K562 (cell line): Measurements from ENCODE around the gene CATSPER4. TPM values are rescaled to one million over a fixed set of nuclear protein-coding genes. Genes with fewer than 3 reads are reported as not detected.

Experiments used
- CBFB ChIP-seq: sonication (generic); formaldehyde crosslinking; IDR thresholded peaks from 2 replicates; pipeline ENCODE4 v1.4.0; 2020; ENCODE audit warnings: mild to moderate bottlenecking, missing genetic modification reagents
- CBX8 ChIP-seq: fragments of 200-600 bp; sonication (generic); IDR thresholded peaks from 2 replicates; pipeline ENCODE4 v1.6.1; 2012; ENCODE audit warnings: borderline replicate concordance, mixed run types, low read depth, mild to moderate bottlenecking, moderate library complexity, mixed read lengths, low read length, control low read depth, inconsistent platforms; ENCODE audit not compliant: poor library complexity, severe bottlenecking; ENCODE audit errors: extremely low read depth
- CREB1 ChIP-seq, 2 experiments: sonication (generic) in 1 of 2; formaldehyde crosslinking in 1 of 2; IDR thresholded peaks; 2 replicates each; pipeline versions ENCODE4 v1.6.1 to v1.8.0; 2012 to 2022; ENCODE audit warnings: inconsistent platforms in 1 of 2, mild to moderate bottlenecking in 1 of 2, missing genetic modification reagents in 1 of 2, moderate library complexity in 1 of 2
- ELF2 ChIP-seq: fragments of 250-450 bp; sonication (Bioruptor Pico); IDR thresholded peaks from 2 replicates; pipeline ENCODE4 v1.5.0; 2021; ENCODE audit warnings: mild to moderate bottlenecking
- ELF4 ChIP-seq: fragments of 450-650 bp; formaldehyde crosslinking; IDR thresholded peaks from 2 replicates; pipeline ENCODE4 v1.4.0; 2022; ENCODE audit warnings: missing genetic modification characterization
- EP400 ChIP-seq: fragments of 450-650 bp; IDR thresholded peaks from 2 replicates; pipeline ENCODE4 v1.6.1; 2017; ENCODE audit warnings: antibody characterized with exemption, mild to moderate bottlenecking, moderate library complexity
- L3MBTL2 ChIP-seq: fragments of 450-650 bp; IDR thresholded peaks from 2 replicates; pipeline ENCODE4 v1.6.1; 2016; ENCODE audit warnings: mild to moderate bottlenecking, moderate library complexity
- LEF1 ChIP-seq: fragments of 450-650 bp; IDR thresholded peaks from 2 replicates; pipeline ENCODE4 v1.6.1; 2016; ENCODE audit warnings: mild to moderate bottlenecking
- MAFG ChIP-seq: fragments of 450-650 bp; conservative IDR thresholded peaks from 2 replicates; pipeline ENCODE4 v1.6.1; 2016; ENCODE audit warnings: missing genetic modification characterization, missing compliant biosample characterization
- NFE2L1 ChIP-seq: fragments of 450-650 bp; IDR thresholded peaks from 2 replicates; pipeline ENCODE4 v1.6.1; 2016; ENCODE audit warnings: missing genetic modification characterization, low read depth, mild to moderate bottlenecking, missing compliant biosample characterization, moderate library complexity, borderline replicate concordance
- NR3C1 ChIP-seq: sonication (generic); formaldehyde crosslinking; IDR thresholded peaks from 2 replicates; pipeline ENCODE4 v1.8.1; 2022; ENCODE audit warnings: missing genetic modification reagents
- PCBP2 ChIP-seq: fragments of 200-400 bp; formaldehyde crosslinking; IDR thresholded peaks from 2 replicates; pipeline ENCODE4 v1.6.1; 2018; ENCODE audit warnings: low read length, low read depth, mild to moderate bottlenecking, moderate library complexity; ENCODE audit not compliant: poor library complexity, severe bottlenecking
- PRMT5 ChIP-seq: sonication (generic); formaldehyde crosslinking; IDR thresholded peaks from 2 replicates; pipeline ENCODE4 v1.5.0; 2020; ENCODE audit warnings: missing genetic modification reagents
- RBM14 ChIP-seq: fragments of 200-400 bp; formaldehyde crosslinking; IDR thresholded peaks from 2 replicates; pipeline ENCODE4 v1.6.1; 2018; ENCODE audit warnings: low read depth, mild to moderate bottlenecking, low read length, moderate library complexity, borderline replicate concordance; ENCODE audit not compliant: insufficient read depth
- RBM39 ChIP-seq: fragments of 200-400 bp; formaldehyde crosslinking; optimal IDR thresholded peaks from 2 replicates; pipeline ENCODE3; 2018; ENCODE audit warnings: low read depth, low read length
- SP1 ChIP-seq: sonication (generic); formaldehyde crosslinking; IDR thresholded peaks from 2 replicates; pipeline ENCODE4 v1.8.1; 2022; ENCODE audit warnings: mild to moderate bottlenecking, missing genetic modification reagents
- U2AF1 ChIP-seq: fragments of 200-400 bp; formaldehyde crosslinking; optimal IDR thresholded peaks from 2 replicates; pipeline ENCODE3; 2017; ENCODE audit warnings: mild to moderate bottlenecking, low read depth, low read length, moderate library complexity
- polyA plus RNA-seq, 8 experiments: library from polyadenylated mRNA; depleted of rRNA in 4 of 8; stranded (reverse) in 5 of 8; unstranded in 3 of 8; fragments of >200 nt; fragmentation: Nextera tagmentation in 2 of 8; fragmentation: Illumina TruSeq in 1 of 8; extraction: Ambion mirVana in 2 of 8; extraction: Trizol in 1 of 8; gene quantifications; 2 replicates each; pipeline versions ENCODE4 v1.2.1 to v1.2.3, GENCODE V29; 2011 to 2014; ENCODE audit warnings: inconsistent platforms in 1 of 8, missing spikeins in 1 of 8
- total RNA-seq, 7 experiments: library from RNA; depleted of rRNA in 6 of 7; stranded (reverse); fragments of >200 nt in 6 of 7; fragmentation: Illumina TruSeq in 2 of 7; extraction: Trizol in 2 of 7; gene quantifications; 2 replicates each; pipeline versions ENCODE4 v1.2.1 to v1.2.3, GENCODE V29; 2011 to 2021; ENCODE audit warnings: low replicate concordance in 1 of 7
- TF ChIP-seq, protein P1 (sequence below), 3 experiments: fragments of 200-800 bp in 1 of 3; sonication (Bioruptor generic) in 1 of 3; sonication (generic) in 1 of 3; formaldehyde crosslinking in 1 of 3; IDR thresholded peaks; 2 replicates each; pipeline versions ENCODE4 v1.6.1 to v1.8.0; 2016 to 2022; ENCODE audit warnings: mild to moderate bottlenecking in 2 of 3, missing compliant biosample characterization in 2 of 3, missing genetic modification characterization in 2 of 3, missing genetic modification reagents in 1 of 3
- TF ChIP-seq, protein P2 (sequence below), 2 experiments: IDR thresholded peaks in 1 of 2; conservative IDR thresholded peaks in 1 of 2; 2 replicates each; pipeline ENCODE4 v1.6.1; 2016; ENCODE audit warnings: low read depth in 2 of 2, mild to moderate bottlenecking in 1 of 2, missing compliant biosample characterization in 1 of 2, missing genetic modification characterization in 1 of 2, moderate library complexity in 1 of 2
- TF ChIP-seq, protein P3 (sequence below): fragments of 250-450 bp; sonication (Bioruptor Pico); IDR thresholded peaks from 2 replicates; pipeline ENCODE4 v1.4.0; 2020; ENCODE audit warnings: mild to moderate bottlenecking, moderate library complexity

The CATSPER4 gene
- total and polyA plus RNA-seq, 9 of the 15 experiments (the other 6 are each of a cell fraction or from before 2014, with no cell fraction given), result 0.04 to 0.13 TPM; not detected in 7

DNA sequence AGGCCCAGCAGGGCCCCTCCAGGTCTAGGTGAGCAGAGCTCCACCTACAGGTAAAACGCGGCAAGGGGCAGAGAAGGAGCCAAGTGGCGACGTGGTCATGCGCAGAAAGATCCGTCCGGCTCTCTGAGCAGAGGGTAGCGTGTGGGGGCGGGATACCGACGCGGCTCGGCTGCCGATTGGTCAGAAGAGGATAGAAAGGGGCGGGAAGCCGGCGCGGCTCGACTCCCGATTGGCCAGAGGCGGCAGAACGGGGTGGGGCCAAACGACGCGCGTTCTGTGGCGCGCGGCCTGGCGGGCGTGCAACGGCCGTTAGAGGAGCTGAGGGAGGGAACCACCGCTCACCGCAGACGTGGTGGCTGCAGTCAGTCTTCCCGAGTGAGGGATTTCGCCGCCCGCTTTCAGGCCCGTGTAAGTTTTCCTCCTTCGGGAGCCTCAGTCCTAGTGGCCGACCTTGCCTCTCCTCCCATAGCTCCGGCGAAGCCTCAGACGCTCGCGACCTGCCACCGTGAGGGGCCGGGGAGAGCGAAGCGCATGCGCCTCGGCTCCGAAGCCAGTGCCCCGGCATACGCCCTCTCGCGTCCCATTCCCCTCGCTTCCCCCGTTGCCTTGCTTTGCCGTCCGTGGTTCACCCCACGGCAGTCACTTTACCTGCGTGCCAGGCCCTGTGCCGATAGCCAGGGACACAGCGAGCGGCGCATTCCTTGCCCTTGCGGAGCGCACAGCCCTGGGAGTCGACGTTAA is 43.7 kb downstream of the CATSPER4 start, which contains the start of gene CEP85 (continued):
- TF ChIP-seq CBX8, result no peak
- TF ChIP-seq RBM39, result peak; percentile 76
- TF ChIP-seq PRMT5, result no peak
- peak; percentile 97 for TF ChIP-seq EP400
- TF ChIP-seq, protein P1, sequence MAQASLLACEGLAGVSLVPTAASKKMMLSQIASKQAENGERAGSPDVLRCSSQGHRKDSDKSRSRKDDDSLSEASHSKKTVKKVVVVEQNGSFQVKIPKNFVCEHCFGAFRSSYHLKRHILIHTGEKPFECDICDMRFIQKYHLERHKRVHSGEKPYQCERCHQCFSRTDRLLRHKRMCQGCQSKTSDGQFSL (CRISPR knock-in tag; IDR thresholded peaks at IDR 0.05), result no peak
- TF ChIP-seq, protein P1 (tag; IDR thresholded peaks at IDR 0.05), result no peak
- TF ChIP-seq L3MBTL2, result peak; percentile 88
- TF ChIP-seq U2AF1, result no peak
- peak; percentile 88 for TF ChIP-seq CREB1 (IDR thresholded peaks at IDR 0.05)
- peak; percentile 87 for TF ChIP-seq CREB1 (CRISPR knock-in tag; IDR thresholded peaks at IDR 0.05)
- TF ChIP-seq, protein P2, sequence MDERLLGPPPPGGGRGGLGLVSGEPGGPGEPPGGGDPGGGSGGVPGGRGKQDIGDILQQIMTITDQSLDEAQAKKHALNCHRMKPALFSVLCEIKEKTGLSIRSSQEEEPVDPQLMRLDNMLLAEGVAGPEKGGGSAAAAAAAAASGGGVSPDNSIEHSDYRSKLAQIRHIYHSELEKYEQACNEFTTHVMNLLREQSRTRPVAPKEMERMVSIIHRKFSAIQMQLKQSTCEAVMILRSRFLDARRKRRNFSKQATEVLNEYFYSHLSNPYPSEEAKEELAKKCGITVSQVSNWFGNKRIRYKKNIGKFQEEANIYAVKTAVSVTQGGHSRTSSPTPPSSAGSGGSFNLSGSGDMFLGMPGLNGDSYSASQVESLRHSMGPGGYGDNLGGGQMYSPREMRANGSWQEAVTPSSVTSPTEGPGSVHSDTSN (CRISPR knock-in tag; IDR thresholded peaks at IDR 0.05; ENCODE audit: low read depth), result no peak
- TF ChIP-seq, protein P2 (tag; conservative IDR thresholded peaks at IDR 0.05; ENCODE audit: low read depth), result no peak
- TF ChIP-seq, protein P3, sequence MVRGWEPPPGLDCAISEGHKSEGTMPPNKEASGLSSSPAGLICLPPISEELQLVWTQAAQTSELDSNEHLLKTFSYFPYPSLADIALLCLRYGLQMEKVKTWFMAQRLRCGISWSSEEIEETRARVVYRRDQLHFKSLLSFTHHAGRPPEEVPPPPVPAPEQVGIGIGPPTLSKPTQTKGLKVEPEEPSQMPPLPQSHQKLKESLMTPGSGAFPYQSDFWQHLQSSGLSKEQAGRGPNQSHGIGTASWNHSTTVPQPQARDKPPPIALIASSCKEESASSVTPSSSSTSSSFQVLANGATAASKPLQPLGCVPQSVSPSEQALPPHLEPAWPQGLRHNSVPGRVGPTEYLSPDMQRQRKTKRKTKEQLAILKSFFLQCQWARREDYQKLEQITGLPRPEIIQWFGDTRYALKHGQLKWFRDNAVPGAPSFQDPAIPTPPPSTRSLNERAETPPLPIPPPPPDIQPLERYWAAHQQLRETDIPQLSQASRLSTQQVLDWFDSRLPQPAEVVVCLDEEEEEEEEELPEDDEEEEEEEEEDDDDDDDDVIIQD (CRISPR knock-in tag), result peak; percentile 82; the same call in 1 of the 2 replicates
- no peak; the same call in 1 of the 2 replicates for TF ChIP-seq LEF1
- peak; percentile 99 for TF ChIP-seq SP1 (CRISPR knock-in tag)
- peak; percentile 74; the same call in 1 of the 2 replicates for TF ChIP-seq ELF4
- TF ChIP-seq CBFB (CRISPR knock-in tag), result peak; percentile 69; the same call in 1 of the 2 replicates
- no peak for TF ChIP-seq NFE2L1 (tag)
- no peak for TF ChIP-seq NR3C1
- no peak for TF ChIP-seq RBM14
- TF ChIP-seq PCBP2, result no peak
- no peak for TF ChIP-seq MAFG (tag)
- TF ChIP-seq ELF2 (CRISPR knock-in tag), result no peak
